Activated naive CD8-positive, alpha-beta T cell treated with anti-CD3 and anti-CD28 coated beads for 36 hours (primary cell): ENCODE results near the gene SLC24A3. TPM values are rescaled to one million over a fixed set of nuclear protein-coding genes. Genes with fewer than 3 reads are reported as not detected.

Experiments
- DNase-seq: peaks from one replicate; pipeline ENCODE4 v3.0.0; 2021
- H3K27ac Mint-ChIP-seq: one replicate; pipeline ENCODE4 v1.8.0; 2022; ENCODE audit warnings: mild to moderate bottlenecking, moderate library complexity, mixed read lengths
- H3K27me3 Mint-ChIP-seq: one replicate; pipeline ENCODE4 v1.8.0; 2022; ENCODE audit warnings: mild to moderate bottlenecking, mixed read lengths
- H3K36me3 Mint-ChIP-seq: one replicate; pipeline ENCODE4 v1.8.0; 2021; ENCODE audit warnings: mild to moderate bottlenecking, mixed read lengths
- H3K4me1 Mint-ChIP-seq: one replicate; pipeline ENCODE4 v1.8.0; 2021; ENCODE audit warnings: mixed read lengths
- H3K4me3 Mint-ChIP-seq: one replicate; pipeline ENCODE4 v1.8.0; 2022; ENCODE audit warnings: mild to moderate bottlenecking, moderate library complexity, mixed read lengths
- H3K9me3 Mint-ChIP-seq: one replicate; pipeline ENCODE4 v1.8.0; 2022; ENCODE audit warnings: mixed read lengths
- total RNA-seq, 2 experiments: library from RNA; stranded (reverse); gene quantifications; one replicate each; pipeline ENCODE4 v1.2.3, GENCODE V29; 2021

SLC24A3 gene
- total RNA-seq, 2 experiments from 2014 or later: not detected

DNA sequence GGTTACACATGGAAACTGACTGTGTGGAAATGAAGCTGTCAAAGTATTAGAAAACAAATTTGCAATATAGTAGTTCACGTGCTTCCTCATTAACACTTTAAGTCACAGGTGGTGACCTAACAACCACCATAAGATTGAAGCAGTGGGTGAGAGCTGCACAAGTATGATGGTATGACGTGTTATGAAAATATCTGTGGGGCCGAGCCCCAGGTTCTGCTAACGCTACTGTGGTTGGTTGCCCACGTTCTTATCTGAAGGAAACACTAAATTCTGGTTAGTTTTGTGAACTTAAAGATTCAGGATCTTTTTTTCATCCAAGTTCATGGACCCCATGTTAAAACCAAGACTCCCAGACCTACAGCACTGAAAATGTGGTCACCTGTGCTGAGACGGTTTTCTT is 302.6 kb downstream of the SLC24A3 start:
- H3K27ac Mint-ChIP-seq: no peak overlapping the region
- H3K9me3 Mint-ChIP-seq: no peaks in the 10 kb centered on the region
- H3K36me3 Mint-ChIP-seq: no peaks in the 10 kb centered on the region
- H3K4me3 Mint-ChIP-seq: no peak overlapping the region
- peaks cover 2% of the 10 kb centered on the region for H3K4me1 Mint-ChIP-seq
- H3K27me3 Mint-ChIP-seq: no peaks in the 10 kb centered on the region
- DNase-seq: no peak

DNA sequence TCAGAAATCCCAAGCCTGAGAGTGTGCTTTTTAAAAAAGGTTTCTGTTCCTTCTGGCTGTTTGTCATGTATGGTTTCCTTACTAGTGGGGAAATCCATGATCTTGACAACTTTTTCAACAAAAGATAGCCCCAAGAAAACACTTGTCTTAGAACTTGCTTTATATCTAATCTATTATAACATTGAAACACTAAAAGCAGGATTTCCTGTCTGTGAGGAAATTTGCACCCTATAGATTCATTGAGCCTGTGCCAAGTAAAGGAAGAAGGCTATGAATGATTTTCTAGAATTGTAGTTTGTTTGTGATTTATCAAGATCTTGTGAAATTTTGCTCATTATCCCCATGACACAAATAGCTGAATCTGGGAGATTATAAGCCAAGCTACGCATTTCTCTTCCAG is 307.0 kb downstream of the SLC24A3 start:
- H3K27me3 Mint-ChIP-seq: no peaks in the 10 kb centered on the region
- DNase-seq: no peak
- H3K4me1 Mint-ChIP-seq: peaks cover 25% of the 10 kb centered on the region
- H3K9me3 Mint-ChIP-seq: no peaks in the 10 kb centered on the region
- no peak overlapping the region for H3K27ac Mint-ChIP-seq
- no peak overlapping the region for H3K4me3 Mint-ChIP-seq
- H3K36me3 Mint-ChIP-seq: no peaks in the 10 kb centered on the region

DNA sequence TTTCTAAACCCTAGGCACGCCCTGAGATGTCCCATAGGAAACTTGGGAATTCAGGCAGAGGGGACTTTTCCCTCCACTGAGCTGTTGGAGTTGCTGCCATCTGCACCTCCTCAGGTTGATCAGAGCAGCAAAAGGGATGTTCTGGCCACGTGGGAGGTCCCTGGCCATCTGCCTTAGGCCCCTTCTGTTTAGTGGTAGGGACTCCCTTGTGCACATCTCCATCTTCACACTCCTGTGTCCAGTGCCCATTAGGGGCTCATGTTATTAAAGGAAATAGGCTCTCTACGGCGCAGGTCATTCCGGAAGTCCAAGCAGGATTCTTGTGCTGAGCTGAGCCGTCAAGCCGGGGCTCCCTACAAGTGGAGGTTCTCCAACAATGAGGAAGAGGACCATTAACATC is 307.8 kb downstream of the SLC24A3 start:
- DNase-seq: no peak
- Mint-ChIP-seq H3K9me3 (no peaks in the 10 kb centered on the region), H3K27me3 (peaks cover 3% of the 10 kb centered on the region), H3K4me3 (no peak overlapping the region), H3K36me3 (no peaks in the 10 kb centered on the region), H3K27ac (no peak overlapping the region), H3K4me1 (peaks cover 25% of the 10 kb centered on the region)

DNA sequence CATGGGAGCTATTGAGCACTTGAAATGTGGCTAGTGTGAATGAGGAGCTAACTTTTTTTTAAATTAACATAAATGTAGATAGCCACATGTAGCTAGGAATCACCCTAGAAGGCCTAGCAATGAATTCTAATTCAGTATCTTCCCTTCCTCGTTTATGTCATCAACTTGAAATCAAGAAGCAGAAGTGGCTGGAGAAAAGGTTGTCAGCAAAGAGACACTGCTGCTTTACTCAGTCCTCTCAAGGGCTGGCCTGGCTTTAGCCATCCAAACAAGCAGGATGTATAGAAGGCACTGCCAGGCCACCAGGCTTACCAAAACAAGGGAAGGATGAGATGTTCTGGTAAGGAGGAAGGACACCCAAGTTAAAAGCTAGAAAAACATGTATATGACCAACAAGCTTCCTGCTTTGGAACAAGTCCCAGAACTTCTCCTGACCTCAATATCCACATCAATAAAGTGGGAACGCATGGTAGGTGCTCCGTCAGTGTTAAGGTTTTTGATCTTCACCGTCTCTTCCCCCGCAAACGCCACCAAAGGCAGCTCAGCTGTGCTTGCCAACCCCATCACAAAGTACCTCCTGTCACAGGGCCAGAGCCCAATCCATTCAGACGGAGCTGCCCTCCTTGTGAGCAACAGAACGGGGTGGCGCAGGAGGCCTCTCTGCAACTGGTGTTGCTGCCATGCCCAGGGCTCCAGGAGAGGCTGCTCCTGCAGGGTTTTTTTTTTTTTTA is 309.8 kb downstream of the SLC24A3 start:
- Mint-ChIP-seq H3K27me3 (peaks cover 5% of the 10 kb centered on the region), H3K27ac (no peak overlapping the region), H3K9me3 (no peaks in the 10 kb centered on the region), H3K4me1 (peaks cover 25% of the 10 kb centered on the region), H3K36me3 (no peaks in the 10 kb centered on the region), H3K4me3 (no peak overlapping the region)
- DNase-seq: peak; percentile 8

DNA sequence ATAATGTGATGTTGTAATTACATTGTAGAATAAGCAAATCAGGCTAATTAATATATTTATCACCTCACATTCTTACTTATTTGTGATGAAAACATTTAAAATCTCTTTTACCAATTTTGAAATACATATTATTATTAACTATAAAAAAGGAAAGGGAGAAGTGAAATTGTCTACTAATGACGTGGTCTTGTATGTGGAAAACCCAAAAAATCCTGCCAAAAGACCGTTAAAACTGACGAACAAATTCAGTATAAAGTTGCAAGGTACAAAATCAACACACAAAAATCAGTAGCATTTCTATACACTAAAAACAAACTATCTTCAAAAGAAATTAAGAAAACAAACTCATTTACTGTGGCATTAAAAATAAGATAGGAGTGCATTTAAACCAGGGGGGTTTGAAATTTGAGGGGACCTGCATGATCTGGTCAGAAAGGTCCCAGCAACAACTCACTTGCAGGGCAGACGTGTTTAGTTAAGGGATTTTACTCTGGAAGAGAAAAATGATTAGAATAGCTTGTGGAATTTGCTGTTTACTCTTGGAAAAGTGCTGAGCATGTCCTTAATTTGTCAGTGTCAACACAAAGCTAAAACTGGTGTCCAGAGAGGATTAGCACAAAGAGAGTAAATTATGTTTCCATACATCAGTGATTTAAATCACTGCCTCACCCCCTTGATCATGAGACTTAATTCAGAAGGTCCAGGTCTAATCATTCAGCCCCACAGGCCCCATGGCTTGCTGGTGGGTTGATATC is 310.6 kb downstream of the SLC24A3 start:
- Mint-ChIP-seq H3K4me3 (no peak overlapping the region), H3K27me3 (peaks cover 5% of the 10 kb centered on the region), H3K27ac (no peak overlapping the region), H3K36me3 (no peaks in the 10 kb centered on the region), H3K4me1 (peaks cover 25% of the 10 kb centered on the region), H3K9me3 (no peaks in the 10 kb centered on the region)
- DNase-seq: no peak

DNA sequence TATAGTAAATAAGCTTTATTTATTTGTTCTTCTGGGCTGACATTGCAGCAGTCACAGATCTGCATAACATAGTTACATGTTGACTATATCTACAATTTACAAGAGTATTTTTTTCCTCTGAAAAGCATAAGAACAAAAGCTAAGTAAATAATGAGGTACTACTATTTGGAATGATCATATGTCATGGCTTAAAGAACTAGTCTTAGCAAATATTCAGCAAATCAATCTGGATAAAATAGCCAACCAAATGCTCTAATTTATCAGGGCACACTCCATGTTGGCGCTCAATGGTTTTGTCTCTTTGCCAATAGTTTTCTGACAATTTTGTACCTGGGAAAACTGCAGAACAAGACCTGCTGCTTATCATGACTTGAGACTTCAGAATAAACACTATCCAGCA is 312.2 kb downstream of the SLC24A3 start:
- Mint-ChIP-seq H3K36me3 (no peaks in the 10 kb centered on the region), H3K9me3 (no peaks in the 10 kb centered on the region), H3K4me1 (peaks cover 25% of the 10 kb centered on the region), H3K4me3 (no peak overlapping the region), H3K27ac (no peak overlapping the region), H3K27me3 (peaks cover 5% of the 10 kb centered on the region)
- DNase-seq: no peak

DNA sequence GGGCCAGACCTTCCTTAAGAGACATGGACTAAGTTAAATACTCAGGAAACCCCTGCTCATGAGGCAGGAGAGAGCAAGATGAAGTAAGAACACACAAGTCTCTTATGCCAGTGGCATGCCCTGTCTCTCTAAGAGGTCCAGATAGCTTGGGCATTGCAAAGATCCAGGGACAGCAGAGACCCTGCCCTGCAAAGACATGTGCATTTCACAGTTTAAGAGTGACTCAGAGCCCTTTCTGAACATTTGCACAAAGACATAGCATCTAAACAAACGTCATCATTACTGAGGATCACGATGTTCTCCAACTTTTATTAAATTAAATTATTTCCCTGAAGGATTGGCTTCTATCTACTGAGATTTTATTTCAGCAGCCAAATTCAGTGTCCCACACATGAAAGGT is 315.1 kb downstream of the SLC24A3 start:
- Mint-ChIP-seq H3K9me3 (no peaks in the 10 kb centered on the region), H3K4me3 (no peak overlapping the region), H3K27me3 (peaks cover 5% of the 10 kb centered on the region), H3K4me1 (peaks cover 7% of the 10 kb centered on the region), H3K27ac (no peak overlapping the region), H3K36me3 (no peaks in the 10 kb centered on the region)
- no peak for DNase-seq

DNA sequence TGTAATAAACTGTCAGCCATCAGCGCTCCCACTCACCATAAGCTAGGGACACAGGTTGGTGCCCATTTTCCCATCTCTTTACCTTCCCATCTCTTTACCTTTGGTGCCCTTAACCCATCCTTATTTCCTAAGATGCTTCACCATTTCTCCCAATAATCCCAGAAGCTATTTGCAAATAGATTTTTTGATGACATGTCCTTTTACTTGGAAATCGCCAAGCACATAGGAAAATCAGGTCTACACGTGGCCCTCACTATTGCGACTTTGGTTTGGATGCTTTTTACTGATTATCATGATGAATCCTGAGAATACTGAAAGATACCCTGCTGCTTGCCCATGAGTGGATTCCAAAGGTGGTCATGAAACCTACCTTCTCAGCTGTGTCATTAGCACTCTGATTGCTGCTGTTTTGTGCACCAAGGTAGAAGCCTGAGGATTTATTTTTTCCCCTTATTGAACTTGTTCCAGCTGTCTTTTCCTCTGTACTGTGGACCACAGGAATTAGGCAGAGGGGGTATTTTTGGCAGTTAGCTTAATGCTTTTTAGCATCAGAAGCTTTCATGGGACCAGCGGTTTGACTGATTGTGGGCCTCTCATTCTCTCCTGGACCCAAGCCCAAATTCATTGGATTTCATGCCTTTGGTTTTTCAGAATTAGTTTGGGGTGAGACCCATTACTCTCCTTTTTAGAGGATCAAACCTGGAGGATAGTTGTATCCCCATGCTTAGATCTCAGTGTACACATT is 316.0 kb downstream of the SLC24A3 start:
- peaks cover under 1% of the 10 kb centered on the region for H3K4me1 Mint-ChIP-seq
- H3K36me3 Mint-ChIP-seq: no peaks in the 10 kb centered on the region
- H3K27ac Mint-ChIP-seq: no peak overlapping the region
- peaks cover 5% of the 10 kb centered on the region for H3K27me3 Mint-ChIP-seq
- no peak for DNase-seq
- no peak overlapping the region for H3K4me3 Mint-ChIP-seq
- H3K9me3 Mint-ChIP-seq: no peaks in the 10 kb centered on the region

DNA sequence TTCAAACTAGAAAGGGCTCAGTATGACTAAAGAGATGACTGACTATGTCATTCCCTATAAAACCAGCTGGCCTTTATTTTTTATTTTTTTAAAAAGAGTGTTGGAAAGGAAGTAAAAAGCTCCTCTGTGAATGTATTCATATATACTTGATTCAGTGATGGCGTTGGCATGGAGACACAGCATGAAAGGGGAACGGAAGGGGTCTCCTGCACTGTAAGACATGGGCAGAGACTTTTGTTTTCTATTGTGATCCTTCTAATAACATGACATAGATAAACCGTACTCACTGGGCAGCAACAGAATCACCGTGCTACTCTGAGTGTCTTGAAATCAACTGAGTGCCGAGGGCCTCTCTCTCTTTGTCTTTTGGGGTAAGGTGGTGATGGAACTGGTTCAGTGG is 317.6 kb downstream of the SLC24A3 start:
- DNase-seq: no peak
- Mint-ChIP-seq H3K4me3 (no peak overlapping the region), H3K9me3 (peaks cover under 1% of the 10 kb centered on the region), H3K27ac (no peak overlapping the region), H3K36me3 (no peaks in the 10 kb centered on the region), H3K4me1 (no peaks in the 10 kb centered on the region), H3K27me3 (peaks cover 4% of the 10 kb centered on the region)

DNA sequence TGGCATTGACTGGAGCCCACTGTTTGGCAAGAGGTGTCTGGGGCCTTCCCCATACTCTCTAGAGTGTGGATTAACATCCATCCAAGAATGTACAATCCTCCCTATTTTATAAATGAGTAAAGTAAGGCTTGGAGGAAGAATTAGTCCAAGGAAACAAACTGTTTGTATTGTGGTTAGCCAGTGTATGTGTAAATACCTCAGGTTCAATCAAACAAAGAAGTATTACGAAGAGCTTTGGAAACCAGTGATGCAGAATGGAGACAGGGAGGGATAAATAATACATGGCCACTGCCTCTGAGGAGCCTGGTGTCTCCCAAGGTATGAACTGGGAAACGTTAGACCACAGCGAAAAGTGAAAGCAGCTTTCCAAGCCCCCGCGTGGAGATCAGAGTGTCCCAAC is 319.0 kb downstream of the SLC24A3 start:
- H3K27ac Mint-ChIP-seq: no peak overlapping the region
- H3K27me3 Mint-ChIP-seq: no peaks in the 10 kb centered on the region
- H3K4me1 Mint-ChIP-seq: no peaks in the 10 kb centered on the region
- no peaks in the 10 kb centered on the region for H3K36me3 Mint-ChIP-seq
- peaks cover 10% of the 10 kb centered on the region for H3K9me3 Mint-ChIP-seq
- DNase-seq: no peak
- H3K4me3 Mint-ChIP-seq: no peak overlapping the region

DNA sequence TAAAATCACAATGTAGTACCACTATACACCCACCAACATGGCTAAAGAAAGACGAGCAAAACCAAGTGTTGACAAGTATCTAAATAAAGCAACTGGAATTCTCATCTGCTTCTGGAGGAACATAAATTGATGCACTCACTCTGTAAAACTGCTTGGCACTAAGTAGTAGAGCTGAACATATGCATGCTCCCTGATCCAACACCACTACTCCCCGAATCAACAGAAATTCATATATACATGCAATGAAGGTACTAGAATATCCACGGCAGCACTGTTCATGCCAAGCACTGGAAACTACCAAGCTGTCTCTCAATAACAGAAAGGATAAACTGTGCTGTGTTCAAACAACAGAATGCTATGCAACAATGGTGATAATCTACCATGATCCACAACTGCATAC is 326.1 kb downstream of the SLC24A3 start:
- H3K4me3 Mint-ChIP-seq: no peak overlapping the region
- no peaks in the 10 kb centered on the region for H3K27me3 Mint-ChIP-seq
- H3K36me3 Mint-ChIP-seq: no peaks in the 10 kb centered on the region
- H3K27ac Mint-ChIP-seq: no peak overlapping the region
- H3K4me1 Mint-ChIP-seq: peaks cover 21% of the 10 kb centered on the region
- peaks cover 10% of the 10 kb centered on the region for H3K9me3 Mint-ChIP-seq
- no peak for DNase-seq

DNA sequence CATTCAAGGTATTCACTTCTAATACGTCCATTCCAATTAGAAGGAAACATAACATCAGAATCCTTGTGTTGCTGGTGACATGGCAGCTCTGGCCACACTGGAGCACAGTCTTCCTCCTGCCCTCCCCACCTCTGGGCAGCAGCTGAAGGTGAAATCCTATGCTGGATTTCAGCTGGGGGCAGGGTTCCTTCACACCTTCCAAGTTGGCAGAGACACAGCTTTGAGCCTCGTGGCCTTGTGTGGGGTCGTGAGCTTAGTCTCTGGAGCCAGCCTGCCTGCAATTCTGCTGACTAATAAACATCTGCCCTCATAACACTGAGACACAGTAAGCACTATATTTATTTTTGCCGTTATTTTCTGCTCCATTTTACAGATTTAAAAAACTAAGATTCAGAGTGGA is 326.7 kb downstream of the SLC24A3 start:
- no peaks in the 10 kb centered on the region for H3K36me3 Mint-ChIP-seq
- no peaks in the 10 kb centered on the region for H3K27me3 Mint-ChIP-seq
- H3K27ac Mint-ChIP-seq: no peak overlapping the region

DNA sequence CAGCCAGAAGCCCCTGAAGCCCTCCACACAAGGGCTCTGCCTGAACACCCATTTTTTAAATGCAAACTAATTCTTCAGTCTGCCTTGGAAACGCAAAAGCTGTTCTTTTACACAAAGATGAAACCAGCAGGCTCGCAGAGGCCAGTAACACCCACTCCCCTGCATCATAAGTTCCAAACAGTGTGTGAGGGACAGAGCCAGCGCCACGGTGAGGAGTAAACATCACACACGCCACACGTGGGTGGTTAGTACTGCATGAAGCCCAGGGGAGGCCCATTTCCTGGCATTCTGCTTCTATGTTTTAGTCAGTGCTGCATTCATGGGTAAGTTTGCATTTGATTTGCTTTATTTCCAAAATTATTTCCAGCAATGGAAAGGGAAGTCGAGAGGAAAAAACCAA is 327.9 kb downstream of the SLC24A3 start:
- Mint-ChIP-seq H3K4me3 (no peak overlapping the region), H3K27ac (no peak overlapping the region), H3K36me3 (no peaks in the 10 kb centered on the region), H3K9me3 (peaks cover 6% of the 10 kb centered on the region), H3K4me1 (peaks cover 21% of the 10 kb centered on the region), H3K27me3 (no peaks in the 10 kb centered on the region)
- peak; percentile 55 for DNase-seq

More for the DNA sequence above, 326.7 kb downstream of the SLC24A3 start:
- no peak overlapping the region for H3K4me3 Mint-ChIP-seq
- H3K9me3 Mint-ChIP-seq: peaks cover 10% of the 10 kb centered on the region
- H3K4me1 Mint-ChIP-seq: peaks cover 21% of the 10 kb centered on the region
- DNase-seq: no peak

DNA sequence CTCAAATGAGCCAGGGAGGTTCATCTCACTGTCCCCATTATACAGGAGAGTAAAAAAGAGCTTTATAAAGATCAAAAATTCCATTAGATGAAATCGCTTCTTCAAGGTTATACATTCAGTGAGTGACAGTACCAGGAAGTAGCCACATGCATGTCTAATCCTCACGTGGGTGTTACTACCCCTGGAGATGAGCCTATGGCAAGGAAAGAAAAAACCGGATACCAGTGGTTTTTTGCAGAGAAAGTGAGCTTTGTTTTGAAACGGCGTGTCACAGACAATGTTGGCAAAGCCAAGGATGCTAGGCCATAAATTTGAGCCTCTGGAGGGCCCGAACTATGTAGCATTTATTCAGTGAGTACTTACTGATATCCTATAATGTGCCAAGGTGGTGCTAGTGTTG is 330.7 kb downstream of the SLC24A3 start:
- peaks cover 21% of the 10 kb centered on the region for H3K4me1 Mint-ChIP-seq
- H3K4me3 Mint-ChIP-seq: no peak overlapping the region
- H3K27ac Mint-ChIP-seq: peak overlapping the region; percentile 34
- no peaks in the 10 kb centered on the region for H3K36me3 Mint-ChIP-seq
- no peaks in the 10 kb centered on the region for H3K9me3 Mint-ChIP-seq
- no peak for DNase-seq
- no peaks in the 10 kb centered on the region for H3K27me3 Mint-ChIP-seq

DNA sequence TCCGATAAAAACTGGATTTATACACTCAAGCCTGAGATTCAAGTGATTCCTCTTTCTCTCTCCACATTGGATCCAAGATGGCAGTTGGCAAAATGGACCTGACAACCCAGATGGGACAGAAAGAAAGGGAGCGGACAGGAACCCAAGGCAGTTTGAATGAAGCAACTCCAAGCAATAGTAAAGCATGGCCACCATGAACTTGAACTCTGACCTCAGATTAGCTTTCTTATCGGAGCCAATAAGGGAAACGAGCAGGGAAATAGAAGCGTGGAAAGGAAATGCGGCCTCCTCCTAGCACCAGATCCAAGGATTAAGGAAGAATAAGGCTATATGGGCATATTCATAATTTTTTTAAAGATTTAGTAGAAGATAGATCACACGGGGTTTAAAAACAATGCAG is 332.2 kb downstream of the SLC24A3 start:
- H3K36me3 Mint-ChIP-seq: no peaks in the 10 kb centered on the region
- DNase-seq: no peak
- no peaks in the 10 kb centered on the region for H3K27me3 Mint-ChIP-seq
- H3K4me3 Mint-ChIP-seq: no peak overlapping the region
- H3K27ac Mint-ChIP-seq: no peak overlapping the region
- peaks cover 21% of the 10 kb centered on the region for H3K4me1 Mint-ChIP-seq
- no peaks in the 10 kb centered on the region for H3K9me3 Mint-ChIP-seq
